ENCODE measurements around the gene BTBD6. TPM values are rescaled to one million over a fixed set of nuclear protein-coding genes. Genes with fewer than 3 reads are reported as not detected.

BTBD6 gene
- total RNA-seq, 1 donor from 2014 or later = 38.8 TPM

DNA sequence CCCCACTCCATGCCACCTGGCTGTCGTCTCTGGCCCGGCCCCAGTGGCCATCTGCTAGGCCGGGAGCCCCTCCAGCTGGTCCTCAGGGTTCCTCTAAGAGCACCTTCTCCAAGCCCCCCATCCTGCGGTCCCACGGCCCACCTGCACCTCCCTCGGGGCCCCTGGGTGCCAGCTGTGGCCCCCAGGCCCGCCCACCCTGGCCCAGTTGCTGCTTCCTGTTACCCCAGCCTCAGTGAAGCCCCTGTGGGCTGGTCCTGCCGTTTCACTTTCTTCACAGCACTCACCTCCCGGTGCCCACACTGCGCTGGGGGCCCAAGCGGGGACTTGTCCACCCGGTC lies 39.6 kb upstream of the BTBD6 start:
- Mint-ChIP-seq H3K27ac (no peak overlapping the region), H3K4me3 (no peak overlapping the region), H3K4me1 (ENCODE audit: unreplicated experiment) (no peaks in the 10 kb centered on the region), H3K27me3 (no peaks in the 10 kb centered on the region), H3K36me3 (no peaks in the 10 kb centered on the region), H3K9me3 (no peaks in the 10 kb centered on the region)
- TF ChIP-seq, protein P1, sequence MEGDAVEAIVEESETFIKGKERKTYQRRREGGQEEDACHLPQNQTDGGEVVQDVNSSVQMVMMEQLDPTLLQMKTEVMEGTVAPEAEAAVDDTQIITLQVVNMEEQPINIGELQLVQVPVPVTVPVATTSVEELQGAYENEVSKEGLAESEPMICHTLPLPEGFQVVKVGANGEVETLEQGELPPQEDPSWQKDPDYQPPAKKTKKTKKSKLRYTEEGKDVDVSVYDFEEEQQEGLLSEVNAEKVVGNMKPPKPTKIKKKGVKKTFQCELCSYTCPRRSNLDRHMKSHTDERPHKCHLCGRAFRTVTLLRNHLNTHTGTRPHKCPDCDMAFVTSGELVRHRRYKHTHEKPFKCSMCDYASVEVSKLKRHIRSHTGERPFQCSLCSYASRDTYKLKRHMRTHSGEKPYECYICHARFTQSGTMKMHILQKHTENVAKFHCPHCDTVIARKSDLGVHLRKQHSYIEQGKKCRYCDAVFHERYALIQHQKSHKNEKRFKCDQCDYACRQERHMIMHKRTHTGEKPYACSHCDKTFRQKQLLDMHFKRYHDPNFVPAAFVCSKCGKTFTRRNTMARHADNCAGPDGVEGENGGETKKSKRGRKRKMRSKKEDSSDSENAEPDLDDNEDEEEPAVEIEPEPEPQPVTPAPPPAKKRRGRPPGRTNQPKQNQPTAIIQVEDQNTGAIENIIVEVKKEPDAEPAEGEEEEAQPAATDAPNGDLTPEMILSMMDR (conservative IDR thresholded peaks at IDR 0.05) = no peak
- no peak for DNase-seq (ENCODE audit: extremely low spot score, unreplicated experiment)

DNA sequence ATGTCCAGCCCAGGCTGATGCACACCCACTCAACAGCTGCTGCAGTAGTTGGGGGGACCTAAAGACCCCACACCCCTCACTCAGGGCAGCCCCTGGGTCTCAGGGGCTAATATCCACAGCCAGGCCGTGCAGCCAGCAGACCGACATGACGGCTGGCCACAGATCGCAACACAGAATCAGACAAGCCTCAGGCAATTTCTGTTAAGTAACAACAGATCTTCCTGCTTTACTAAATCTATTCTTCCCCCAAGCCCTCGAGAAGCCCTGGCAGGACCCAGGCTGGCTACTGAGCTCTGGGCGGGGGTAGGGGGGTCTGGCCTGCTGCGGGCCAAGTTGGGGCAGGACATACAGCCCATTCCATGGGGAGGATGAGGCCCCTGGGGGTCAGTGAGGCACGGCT lies 39.2 kb upstream of the BTBD6 start:
- Mint-ChIP-seq H3K27ac (no peak overlapping the region), H3K4me1 (ENCODE audit: unreplicated experiment) (no peaks in the 10 kb centered on the region), H3K27me3 (no peaks in the 10 kb centered on the region), H3K9me3 (no peaks in the 10 kb centered on the region), H3K4me3 (no peak overlapping the region), H3K36me3 (no peaks in the 10 kb centered on the region)
- no peak for DNase-seq (ENCODE audit: extremely low spot score, unreplicated experiment)
- TF ChIP-seq, protein P1 (conservative IDR thresholded peaks at IDR 0.05) = no peak

DNA sequence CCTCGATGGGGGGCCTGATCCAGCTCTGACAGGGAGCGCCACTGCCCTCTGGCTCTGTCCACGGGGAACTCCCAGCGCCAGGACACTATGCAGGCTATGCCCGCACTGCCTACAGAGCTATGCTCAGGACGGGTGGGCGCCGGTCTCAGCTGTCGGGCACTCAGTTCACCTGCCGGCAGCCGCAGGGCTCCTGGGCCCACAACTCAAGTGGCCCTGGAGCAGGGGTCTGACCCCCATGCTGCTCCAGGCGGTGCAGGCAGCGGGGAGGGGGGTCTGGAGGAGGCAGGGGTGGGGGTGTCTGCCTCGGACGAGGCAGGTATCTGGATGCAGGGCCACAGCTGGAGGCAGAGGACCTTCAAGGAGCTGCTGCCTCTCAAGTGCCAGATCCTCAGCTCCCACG lies 38.7 kb upstream of the BTBD6 start:
- TF ChIP-seq, protein P1 (conservative IDR thresholded peaks at IDR 0.05) = no peak
- no peaks in the 10 kb centered on the region for H3K36me3 Mint-ChIP-seq
- H3K27ac Mint-ChIP-seq = no peak overlapping the region
- no peaks in the 10 kb centered on the region for H3K27me3 Mint-ChIP-seq
- H3K4me1 Mint-ChIP-seq (ENCODE audit: unreplicated experiment) = no peaks in the 10 kb centered on the region
- no peak for DNase-seq (ENCODE audit: extremely low spot score, unreplicated experiment)
- H3K9me3 Mint-ChIP-seq = no peaks in the 10 kb centered on the region
- no peak overlapping the region for H3K4me3 Mint-ChIP-seq

DNA sequence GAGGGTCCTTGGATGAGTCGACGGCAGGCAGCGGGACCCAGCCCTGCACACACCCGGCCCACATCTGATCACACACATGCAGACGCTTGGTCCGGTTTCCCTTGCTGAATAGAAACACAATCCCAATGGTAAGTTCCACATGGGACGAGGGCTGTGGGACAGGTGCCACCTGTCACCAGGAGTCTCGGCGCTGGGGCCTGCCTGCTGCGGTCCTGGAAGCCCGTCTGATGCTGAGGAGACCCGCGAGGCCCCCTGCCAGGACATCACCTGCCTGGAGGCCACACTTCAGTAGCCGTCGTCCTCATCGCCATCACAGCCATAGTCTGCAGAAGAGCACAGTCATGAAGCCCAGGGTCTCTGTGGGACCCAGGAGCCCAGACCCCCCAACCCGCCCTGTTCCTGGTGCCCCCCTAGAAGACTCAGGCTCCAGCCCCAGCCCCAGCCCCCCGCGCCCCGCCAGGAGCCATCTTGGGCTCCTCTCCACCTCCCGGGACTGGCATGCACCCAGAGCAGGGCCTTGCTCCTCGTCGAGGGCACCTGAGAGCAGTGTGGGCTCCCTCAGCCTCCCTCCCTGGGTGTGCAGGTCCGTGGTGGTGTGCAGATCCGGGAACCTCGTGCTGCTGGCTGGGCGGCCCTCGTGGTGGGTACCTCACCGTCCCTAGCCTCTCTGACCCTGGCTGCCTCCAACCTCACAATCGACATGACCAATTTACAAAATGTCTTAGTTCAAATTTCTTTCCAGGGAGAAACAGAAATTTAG lies 37.9 kb upstream of the BTBD6 start:
- Mint-ChIP-seq H3K9me3 (no peaks in the 10 kb centered on the region), H3K4me1 (ENCODE audit: unreplicated experiment) (no peaks in the 10 kb centered on the region), H3K36me3 (peaks cover 4% of the 10 kb centered on the region), H3K27ac (no peak overlapping the region), H3K4me3 (no peak overlapping the region), H3K27me3 (no peaks in the 10 kb centered on the region)
- DNase-seq (ENCODE audit: extremely low spot score, unreplicated experiment) = no peak
- TF ChIP-seq, protein P1 (conservative IDR thresholded peaks at IDR 0.05) = no peak

DNA sequence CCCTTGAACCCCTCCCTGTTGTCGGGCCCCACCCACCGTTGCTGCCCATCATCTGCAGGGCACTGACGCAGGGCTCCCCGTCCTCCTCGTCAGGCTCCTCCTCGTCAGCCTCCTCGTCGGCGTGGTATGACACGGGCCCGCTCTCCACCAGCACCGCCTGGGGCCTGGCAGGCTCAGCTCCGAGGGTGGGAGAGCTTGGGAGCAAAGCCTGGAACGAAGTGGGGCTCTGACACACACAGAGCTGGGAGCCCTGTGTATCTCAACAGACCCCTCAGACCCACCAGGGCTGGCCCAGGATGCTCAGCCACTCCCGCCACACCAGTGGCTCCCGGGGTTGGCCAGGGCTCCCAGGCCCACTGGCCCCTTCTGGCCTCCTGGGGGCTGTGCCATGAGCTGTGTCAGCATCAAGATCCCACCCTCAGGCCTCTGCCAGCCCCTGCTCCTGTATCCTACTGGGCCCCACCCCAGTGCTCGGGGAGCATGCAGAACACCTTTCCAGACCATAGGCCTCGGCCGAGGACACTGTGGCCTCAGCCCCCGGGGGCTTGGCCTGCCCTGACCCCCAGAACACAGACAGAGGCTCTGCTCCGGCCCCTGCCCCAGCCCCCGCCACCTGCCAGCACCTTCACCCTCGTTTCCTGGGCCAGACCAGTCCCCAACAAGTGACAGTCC lies 37.1 kb upstream of the BTBD6 start:
- DNase-seq (ENCODE audit: extremely low spot score, unreplicated experiment) = no peak
- Mint-ChIP-seq H3K9me3 (no peaks in the 10 kb centered on the region), H3K27me3 (no peaks in the 10 kb centered on the region), H3K4me3 (no peak overlapping the region), H3K36me3 (peaks cover 4% of the 10 kb centered on the region), H3K4me1 (ENCODE audit: unreplicated experiment) (no peaks in the 10 kb centered on the region), H3K27ac (no peak overlapping the region)
- TF ChIP-seq, protein P1 (conservative IDR thresholded peaks at IDR 0.05) = no peak

All from type B pancreatic cell (in vitro differentiated cells).